ENCODE results near the gene ZNF462.

Gene ZNF462

DNA sequence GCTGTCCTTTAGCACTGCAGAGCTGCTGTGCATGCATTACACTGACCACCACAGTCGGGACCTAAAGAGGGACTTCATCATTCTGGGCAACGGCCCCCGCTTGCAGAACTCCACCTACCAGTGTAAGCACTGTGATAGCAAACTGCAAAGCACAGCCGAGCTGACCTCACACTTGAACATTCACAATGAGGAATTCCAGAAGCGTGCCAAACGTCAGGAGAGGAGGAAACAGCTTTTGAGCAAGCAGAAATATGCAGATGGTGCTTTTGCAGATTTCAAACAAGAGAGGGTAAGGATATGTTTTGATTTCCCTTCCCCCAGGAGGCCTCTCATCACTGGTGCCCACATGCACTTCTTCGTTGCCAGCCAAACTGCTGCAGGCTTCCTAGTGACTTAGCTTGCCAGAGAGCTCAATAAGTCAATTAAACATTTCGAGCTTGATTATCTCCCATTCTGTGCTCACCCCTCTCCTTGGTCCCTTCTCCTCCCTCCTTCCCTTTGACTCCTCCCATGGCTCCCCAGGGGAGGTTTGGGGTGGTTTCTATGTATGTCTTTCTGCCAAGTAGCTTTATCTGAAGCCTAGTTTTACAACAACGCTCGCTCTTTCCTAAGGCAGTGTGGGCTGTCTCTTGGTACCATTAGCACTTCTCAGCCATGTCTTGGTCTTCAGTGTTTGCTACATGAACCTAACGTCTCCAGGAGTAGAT lies 66.7 kb downstream of the ZNF462 start:
- DNase-seq (ENCODE audit: low read depth) = no peak

DNA sequence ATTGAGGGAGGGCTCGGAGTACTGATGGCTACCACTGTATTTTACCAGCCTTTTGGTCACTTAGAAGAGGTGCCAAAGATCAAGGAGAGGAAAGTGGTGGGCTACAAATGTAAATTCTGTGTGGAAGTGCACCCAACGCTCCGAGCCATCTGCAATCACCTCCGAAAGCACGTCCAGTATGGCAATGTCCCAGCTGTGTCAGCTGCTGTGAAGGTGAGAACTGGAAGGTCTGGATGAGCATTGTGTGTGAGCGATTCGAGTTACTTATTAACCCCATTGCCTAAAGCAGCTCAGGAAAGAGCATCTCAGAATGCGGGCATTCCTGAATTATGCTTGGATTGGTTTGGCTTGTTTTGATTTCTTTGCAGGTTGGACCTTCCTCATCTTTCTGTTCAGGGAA lies 67.5 kb downstream of the ZNF462 start:
- no peak for DNase-seq (ENCODE audit: low read depth)

GRCh38 chr9:106931466-106931865 lies 68.5 kb downstream of the ZNF462 start:
- no peak for DNase-seq (ENCODE audit: low read depth)

- DNase-seq (ENCODE audit: low read depth) = no peak
Observed at GRCh38 chr9:106932178-106932577, 69.2 kb downstream of the ZNF462 start.

GRCh38 chr9:106932675-106933074 lies 69.7 kb downstream of the ZNF462 start:
- no peak for DNase-seq (ENCODE audit: low read depth)

DNA sequence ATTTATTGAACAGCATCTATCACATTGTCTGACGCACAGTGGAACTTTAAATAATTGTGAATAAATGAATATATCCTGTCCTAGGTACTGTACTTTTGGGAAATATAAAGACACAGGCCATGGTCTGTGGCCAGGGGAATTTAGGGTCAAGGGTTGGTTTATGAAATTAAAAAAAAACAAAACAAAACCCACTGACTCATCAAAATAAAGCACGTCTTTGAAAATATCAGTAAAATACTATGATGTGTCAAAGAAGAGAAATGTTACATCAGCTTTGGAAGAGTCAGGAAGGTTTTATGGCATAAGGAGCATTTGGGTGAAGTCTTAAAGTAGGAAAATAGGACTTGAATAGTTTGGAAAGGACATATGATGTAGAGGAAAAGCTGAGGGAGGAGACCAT lies 70.5 kb downstream of the ZNF462 start:
- no peak for DNase-seq (ENCODE audit: low read depth)

DNA sequence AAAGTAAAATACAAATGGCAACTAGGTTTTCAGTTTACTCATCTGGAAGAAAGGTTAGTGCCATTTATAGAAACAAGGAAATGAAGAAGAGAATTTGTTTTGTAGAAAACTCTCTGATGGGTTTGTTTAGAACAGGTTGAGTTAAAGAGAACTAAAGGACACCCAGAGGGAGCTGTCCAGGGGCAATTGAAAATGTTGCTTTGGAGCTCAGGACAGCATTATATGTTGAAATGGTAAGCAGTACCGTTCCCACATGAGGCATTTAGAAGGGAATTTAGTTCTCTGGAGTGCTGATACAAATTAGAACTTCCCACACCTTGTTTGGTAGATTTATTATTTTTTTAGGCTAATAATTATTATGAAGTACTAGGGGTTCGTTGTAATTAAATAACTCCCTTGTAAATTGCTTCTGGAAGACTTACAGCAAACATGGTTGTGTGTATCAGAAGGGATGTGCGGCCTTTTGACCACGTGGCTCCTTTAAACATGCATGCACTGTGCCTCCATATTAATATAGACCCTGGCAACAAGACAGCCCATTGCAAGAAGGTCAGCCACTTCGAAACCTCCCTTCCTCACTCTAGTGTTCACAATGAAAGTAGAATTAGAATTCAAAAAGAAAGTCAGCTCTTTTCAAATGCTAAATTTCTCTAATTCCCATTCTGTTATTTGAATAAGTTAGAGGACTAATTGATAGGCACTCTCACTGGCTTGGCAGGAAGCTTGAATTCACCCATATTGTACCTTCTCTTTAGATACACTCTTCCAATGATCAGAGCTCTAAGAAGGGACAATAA lies 71.7 kb downstream of the ZNF462 start:
- DNase-seq (ENCODE audit: low read depth) = no peak

DNA sequence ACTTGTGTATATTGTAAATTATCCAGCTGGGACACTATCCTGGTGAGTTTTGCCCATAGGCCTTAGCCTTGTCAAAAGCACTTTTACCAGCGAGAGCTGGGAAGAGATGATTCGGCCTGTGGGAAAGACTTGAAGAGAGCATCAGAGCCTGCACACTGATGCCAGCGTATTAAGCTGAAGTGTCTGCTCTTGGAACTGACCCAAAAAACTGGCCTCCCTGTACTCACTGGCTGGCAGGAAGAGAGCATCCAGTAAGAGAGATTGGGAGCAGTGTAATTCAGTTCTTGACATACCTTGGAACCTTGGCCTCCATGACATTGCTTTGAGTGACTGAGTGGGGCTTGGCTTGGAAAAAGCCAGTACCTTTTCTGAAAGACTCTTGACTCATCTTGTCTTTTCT lies 73.7 kb downstream of the ZNF462 start:
- no peak for DNase-seq (ENCODE audit: low read depth)

GRCh38 chr9:106941916-106942315 lies 79.0 kb downstream of the ZNF462 start:
- DNase-seq (ENCODE audit: low read depth) = no peak

DNA sequence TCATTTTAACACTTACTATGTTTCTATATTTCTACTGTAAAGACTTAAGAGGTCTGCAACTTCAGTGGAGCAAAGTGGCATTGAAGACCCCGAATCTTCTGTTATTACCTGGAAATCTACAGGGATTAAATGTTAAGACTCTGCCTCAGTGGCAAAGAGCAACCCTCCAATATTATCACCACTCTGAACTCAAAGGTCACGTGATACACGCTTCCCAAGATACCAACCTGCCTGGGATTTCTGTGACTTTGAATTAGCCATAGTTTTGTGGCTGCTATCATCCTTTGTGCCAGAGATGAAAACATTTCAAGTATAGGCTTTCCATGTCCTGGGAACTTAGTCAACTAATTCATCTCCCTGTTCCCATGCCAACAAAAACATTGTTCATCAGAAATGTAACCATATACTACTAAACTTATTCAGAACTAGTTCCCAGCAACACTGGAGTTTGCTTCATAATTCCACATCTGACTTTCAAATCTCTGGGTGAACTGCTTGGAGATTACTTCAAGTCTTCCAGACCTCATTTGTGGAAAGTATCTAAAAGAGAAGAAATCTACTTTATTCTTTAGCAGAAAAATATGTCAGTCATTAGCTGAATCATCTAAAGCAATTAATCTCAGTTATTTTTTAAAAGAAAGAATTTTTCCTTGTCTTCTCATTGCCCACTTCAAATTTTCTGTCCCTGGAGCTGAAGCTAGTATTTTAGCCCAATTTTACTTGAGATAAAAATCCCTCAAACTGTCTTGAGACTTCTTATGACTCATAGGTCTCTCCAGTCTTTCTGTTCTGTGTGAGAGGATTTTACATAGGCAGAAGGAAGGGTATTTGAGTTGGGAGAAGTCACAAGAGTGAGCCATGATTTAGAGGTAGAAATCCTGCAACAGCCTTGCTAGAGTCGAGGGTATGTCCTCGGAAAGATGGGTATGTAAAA lies 83.0 kb downstream of the ZNF462 start:
- no peak for DNase-seq (ENCODE audit: low read depth)

GRCh38 chr9:106947106-106947900 lies 84.3 kb downstream of the ZNF462 start:
- DNase-seq (ENCODE audit: low read depth) = no peak

DNA sequence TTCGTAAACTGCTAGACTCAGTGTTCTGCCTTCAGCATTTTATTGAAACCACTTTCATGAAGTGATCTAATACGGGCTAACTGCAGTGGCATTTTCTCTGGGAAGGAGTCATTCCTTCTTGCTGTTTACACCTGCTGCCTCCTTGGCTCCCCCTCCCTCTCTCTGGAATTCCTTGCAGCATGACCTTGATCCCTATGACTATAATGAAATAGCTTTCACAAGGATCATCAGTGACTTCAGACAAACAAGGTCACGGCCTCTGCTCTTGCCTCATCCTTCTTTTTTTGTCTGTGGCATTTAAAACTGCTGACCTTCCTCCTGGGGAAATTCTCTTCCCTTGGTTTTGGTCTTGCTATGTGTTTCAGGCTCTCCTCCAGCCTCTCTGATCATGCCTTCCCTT lies 90.2 kb downstream of the ZNF462 start:
- DNase-seq (ENCODE audit: low read depth) = peak; percentile 63

DNA sequence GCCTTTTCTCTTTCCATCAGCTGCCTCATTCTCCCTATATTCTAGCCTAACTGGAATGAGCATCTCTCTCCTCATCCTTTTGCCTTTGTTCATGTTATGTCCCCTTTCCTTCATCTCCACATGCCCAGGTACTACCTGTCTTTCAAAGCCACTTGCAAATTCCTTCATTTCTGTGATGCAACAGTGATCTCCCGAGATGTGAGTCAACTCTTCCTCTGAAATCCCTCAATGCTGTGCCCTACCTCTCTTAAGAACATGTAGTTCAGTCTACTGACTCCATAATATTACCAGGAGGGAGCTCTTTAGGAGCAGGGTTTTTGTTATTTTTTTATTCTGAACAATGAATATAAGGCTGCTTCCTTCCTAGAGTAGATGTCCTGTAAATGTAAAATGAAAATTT lies 91.6 kb downstream of the ZNF462 start:
- no peak for DNase-seq (ENCODE audit: low read depth)

GRCh38 chr9:106954974-106955850 lies 92.2 kb downstream of the ZNF462 start:
- no peak for DNase-seq (ENCODE audit: low read depth)

- no peak for DNase-seq (ENCODE audit: low read depth)
Observed at GRCh38 chr9:106956971-106957370, 94.0 kb downstream of the ZNF462 start.

DNA sequence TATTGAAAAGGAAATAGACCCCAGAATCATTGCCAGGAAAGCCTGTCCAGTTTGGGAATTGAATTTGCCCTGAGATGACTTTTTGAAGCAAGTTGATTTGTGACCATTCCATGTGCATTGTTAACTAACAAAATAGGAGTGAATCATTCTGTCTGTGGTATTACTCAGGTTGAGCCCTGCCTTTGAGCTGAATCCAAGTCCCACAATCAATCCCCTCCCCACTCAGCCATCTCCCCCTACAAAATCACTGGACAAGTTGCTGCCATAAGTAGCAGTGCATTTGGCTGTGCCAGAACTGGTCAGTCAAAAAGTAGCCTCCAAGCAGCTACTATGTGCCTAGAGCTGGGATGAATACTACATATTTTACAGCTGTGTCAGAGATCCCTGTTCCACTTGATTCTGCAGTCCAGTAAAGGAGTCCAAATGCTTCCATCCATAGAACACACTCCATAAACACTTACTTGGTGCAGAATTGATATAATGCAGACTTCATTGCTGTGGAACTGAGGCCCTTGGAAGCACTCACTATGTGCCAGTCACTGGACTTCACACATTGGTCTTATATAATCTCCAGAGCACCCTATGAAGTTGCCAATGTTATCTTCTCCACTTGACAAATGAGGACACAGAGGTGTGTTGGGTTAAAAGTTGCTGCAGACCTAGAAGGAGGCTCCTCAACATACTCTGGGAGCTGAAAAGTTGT lies 96.1 kb downstream of the ZNF462 start:
- DNase-seq (ENCODE audit: low read depth) = no peak

DNA sequence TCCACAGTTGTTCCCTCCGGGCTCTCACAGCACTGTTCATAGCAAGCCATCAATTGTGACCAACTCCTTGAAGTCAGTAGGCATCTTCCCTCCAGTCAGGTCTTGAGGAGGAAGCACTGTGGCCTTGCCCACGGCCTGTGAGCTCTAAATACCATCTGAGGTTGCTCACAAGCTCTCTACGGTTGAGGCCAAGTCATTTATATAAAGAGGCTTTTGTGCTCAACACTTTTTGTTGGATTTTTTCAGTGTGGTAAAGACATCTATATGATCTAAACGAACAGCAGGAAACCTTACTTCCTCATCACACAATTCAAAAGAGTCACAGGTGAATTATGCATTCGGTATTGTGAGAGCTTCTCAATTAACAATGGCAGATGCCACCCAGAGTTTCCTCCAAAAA lies 97.3 kb downstream of the ZNF462 start:
- no peak for DNase-seq (ENCODE audit: low read depth)

DNA sequence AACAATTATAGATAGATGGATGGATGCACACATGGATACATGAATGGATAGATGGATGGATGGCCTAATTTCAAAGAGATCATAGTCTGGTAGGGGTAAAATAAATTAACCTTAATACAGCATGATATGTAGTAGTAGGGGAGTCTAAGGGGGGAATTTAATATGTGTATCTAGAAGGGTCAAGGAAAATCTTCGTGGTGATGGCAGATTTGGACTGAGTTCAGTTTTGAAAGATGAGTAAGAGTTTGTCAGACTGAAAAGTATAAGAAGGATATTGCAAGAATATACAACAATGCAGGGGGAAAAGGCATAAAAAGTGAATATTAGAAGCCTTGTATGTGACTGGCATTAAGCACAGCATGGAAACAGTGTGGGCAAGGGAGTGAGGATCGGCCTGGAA lies 98.7 kb downstream of the ZNF462 start:
- no peak for DNase-seq (ENCODE audit: low read depth)

DNA sequence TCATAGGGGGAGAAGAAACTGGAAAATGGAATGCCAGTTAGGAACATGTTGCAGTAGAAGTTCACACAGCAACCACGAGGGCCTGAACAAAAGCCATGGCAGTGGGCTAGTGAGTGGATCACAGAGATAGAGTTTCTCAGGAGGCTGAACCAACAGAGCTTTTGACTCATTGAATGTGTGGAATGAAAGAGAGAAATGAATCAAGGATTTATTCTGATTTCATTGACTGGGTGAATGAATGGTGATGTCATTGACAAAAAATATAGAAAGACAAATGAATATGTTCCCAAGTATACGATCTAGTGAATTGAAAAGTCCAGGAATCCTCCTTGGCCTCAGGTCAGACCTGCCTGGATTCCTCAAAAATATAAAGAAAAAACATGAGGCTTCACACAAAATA lies 99.2 kb downstream of the ZNF462 start:
- DNase-seq (ENCODE audit: low read depth) = no peak
